GM12891 (cell line): ENCODE measurements around the gene LEUTX.

Experiments used
- POLR2A ChIP-seq: IDR thresholded peaks from 2 replicates; pipeline ENCODE4 v1.6.1; 2011; ENCODE audit warnings: low read depth, low read length, control low read depth
- POLR2AphosphoS5 ChIP-seq: IDR thresholded peaks from 2 replicates; pipeline ENCODE4 v1.6.1; 2011; ENCODE audit warnings: low read depth, low read length, control low read depth
- SPI1 ChIP-seq: IDR thresholded peaks from 2 replicates; pipeline ENCODE4 v1.6.1; 2011; ENCODE audit warnings: low read depth, low read length, control low read depth
- TAF1 ChIP-seq: IDR thresholded peaks from 2 replicates; pipeline ENCODE4 v1.6.1; 2011; ENCODE audit warnings: low read depth, low read length, control low read depth

- TF ChIP-seq POLR2A (no peak), POLR2AphosphoS5 (no peak), TAF1 (no peak), SPI1 (no peak)
Measured at GRCh38 chr19:39820696-39821095, 42.0 kb downstream of the LEUTX start.
